Occipital lobe (tissue), 2 donors: Measurements from ENCODE around the gene CLBA1. TPM values are rescaled to one million over a fixed set of nuclear protein-coding genes. Genes with fewer than 3 reads are reported as not detected.

ENCODE experiments used
- DNase-seq: peaks from one replicate; lab custom pipeline; 2025; lab: John Stamatoyannopoulos, UW
- total RNA-seq: library from RNA; depleted of rRNA; stranded (reverse); fragments of >200 nt; gene quantifications from one replicate; pipeline ENCODE4 v1.2.3, GENCODE V29; 2014

Gene CLBA1
- total RNA-seq, 1 donor from 2014 or later, result 10.1 TPM

GRCh38 chr14:105005329-105005928, 19.8 kb downstream of the CLBA1 start:
- DNase-seq, result no peak

DNA sequence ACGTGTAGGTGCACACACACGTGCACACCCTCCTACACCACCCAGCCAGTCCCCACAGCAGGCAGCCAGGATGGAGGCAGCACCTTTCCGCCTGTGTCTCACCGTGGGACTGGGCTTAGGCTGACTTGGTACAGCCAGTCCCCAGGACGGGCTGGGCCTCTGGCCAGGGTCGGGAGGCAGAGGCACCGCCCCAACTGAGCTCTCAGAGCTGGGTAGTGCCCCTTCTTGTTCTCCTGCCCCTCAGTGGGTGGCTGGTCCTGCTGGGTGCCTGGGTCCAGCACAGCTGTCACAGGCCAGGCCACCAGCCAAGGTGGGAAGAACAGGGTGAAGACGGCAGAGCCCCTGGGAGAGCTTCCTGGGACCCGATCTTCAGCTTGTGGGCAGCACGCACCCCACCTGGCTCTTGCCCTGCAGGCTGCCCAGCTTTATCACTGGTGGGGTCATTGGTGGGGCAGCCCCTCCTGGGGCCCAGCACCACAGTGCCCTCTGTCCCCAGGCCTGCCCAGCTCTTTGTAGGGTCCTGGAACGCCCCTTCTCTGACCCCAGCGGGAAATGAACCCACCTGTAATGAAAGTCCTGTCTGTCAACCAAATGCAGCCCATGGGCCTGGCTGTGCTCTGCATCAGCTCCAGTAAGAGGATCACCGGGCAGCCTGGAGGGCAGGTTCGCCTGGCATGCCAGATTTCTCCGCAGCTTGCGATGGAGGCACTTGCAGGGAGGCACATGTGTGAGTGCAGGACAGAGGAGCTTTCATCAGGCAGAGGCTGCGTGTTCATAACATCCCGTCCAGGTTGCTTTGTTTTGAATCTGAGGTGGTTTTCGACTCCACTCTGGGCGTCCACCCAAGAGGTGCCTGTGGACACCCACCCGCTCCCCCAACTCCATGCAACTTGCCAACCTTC, 20.6 kb downstream of the CLBA1 start:
- DNase-seq, result no peak

GRCh38 chr14:105006831-105007592, 21.4 kb downstream of the CLBA1 start:
- no peak for DNase-seq

GRCh38 chr14:105007593-105008264, 22.1 kb downstream of the CLBA1 start:
- DNase-seq, result no peak

- no peak for DNase-seq
Observed at GRCh38 chr14:105010106-105010505, 24.5 kb downstream of the CLBA1 start.

- DNase-seq, result no peak
Observed at GRCh38 chr14:105010891-105011291, 25.3 kb downstream of the CLBA1 start.

DNA sequence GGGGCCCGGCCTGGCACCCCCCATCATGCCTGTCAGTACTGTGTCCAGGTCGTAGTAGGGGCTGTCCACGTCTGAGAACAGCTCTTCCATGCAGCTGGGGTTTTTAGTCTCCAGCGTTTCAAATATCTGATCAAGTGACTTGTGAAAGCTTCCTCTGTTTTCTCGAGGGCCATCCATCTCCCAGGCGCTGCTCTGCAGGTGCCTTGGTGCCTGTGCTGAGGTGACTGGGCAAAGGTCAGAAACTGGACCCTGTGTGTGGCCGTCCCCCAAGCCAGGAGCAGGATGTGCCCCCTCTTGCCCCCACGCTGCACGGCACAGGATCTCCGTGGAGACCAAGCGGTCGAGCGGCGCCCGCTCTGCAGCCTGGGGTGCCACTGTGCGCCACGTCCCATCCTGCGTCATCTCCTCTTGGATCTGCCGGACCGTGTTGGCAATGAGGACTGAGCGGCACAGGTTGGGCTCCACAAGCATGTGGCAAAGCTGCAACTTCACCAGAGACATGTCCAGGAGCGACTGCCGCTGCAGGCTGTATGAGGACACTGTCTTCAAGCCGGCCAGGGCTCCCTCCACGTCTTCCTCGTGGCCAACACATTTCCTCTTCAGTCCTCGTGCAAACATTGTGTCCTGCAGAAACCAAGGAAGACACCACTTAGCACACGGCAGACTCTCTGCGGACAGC, 25.9 kb downstream of the CLBA1 start:
- DNase-seq, result no peak

- DNase-seq, result no peak
Observed at GRCh38 chr14:105012171-105012985, 26.8 kb downstream of the CLBA1 start.

DNA sequence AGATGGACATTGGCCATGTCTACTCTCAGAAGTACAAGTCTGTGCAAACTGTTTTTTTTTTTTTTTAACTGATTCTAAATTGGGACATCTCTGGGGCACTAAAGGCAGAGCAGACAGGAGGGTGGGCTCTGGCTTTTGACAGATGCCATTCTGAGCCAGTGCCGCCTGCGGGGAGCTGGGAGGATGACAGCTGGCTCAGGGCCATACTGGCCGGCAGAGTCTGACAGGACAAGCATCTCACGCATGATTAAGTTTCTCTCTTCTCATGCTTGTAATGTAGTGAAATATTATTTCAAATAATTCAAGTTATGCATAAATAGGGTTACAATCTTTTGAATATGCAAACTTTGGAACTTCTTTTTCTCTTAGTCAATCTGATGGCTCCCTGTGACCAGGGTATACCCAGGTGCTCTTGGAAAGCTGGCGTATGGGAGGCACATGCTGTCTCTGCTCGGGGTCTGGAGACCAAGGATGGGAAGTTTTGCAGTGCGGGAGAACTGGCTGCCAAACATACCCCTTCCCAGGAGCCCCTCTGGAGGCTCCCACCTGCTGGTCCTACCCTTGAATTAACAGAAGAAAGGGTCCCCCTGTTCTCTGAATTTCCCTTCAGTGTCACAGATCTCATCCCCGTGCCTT, 27.7 kb downstream of the CLBA1 start:
- DNase-seq, result no peak

GRCh38 chr14:105014032-105014431, 28.4 kb downstream of the CLBA1 start:
- no peak for DNase-seq

GRCh38 chr14:105014631-105015030, 29.0 kb downstream of the CLBA1 start:
- DNase-seq, result no peak

GRCh38 chr14:105015242-105015641, 29.7 kb downstream of the CLBA1 start:
- no peak for DNase-seq

GRCh38 chr14:105015905-105016304, 30.3 kb downstream of the CLBA1 start:
- no peak for DNase-seq

DNA sequence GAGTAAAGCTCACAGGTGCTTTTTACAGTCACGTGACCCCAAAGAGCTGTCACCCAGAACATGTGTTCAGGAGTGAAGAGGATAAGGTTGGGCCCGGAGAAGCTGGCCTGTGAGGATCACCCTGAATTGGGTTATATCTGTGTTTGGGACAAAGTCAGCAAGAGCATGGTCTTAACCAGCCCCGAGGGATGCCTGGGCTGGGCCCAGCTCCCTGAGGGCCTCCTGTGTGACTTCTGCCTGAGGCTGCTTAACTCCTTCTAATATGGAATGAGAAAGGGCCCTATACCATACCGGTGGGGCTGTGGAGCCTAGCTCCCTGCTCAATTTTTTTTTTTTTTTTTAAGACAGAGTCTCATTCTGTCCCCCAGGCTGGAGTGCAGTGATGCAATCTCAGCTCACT, 32.8 kb downstream of the CLBA1 start:
- DNase-seq, result no peak

- no peak for DNase-seq
Observed at GRCh38 chr14:105019861-105020814, 34.5 kb downstream of the CLBA1 start.

- peak; percentile 98 for DNase-seq
Observed at GRCh38 chr14:105020815-105021655, 35.4 kb downstream of the CLBA1 start, which contains the start of gene CDCA4. Gene CDCA4 (minus strand): TSS chr14:105021083. CDS start chr14:105011929, 9,154 bp downstream.

DNA sequence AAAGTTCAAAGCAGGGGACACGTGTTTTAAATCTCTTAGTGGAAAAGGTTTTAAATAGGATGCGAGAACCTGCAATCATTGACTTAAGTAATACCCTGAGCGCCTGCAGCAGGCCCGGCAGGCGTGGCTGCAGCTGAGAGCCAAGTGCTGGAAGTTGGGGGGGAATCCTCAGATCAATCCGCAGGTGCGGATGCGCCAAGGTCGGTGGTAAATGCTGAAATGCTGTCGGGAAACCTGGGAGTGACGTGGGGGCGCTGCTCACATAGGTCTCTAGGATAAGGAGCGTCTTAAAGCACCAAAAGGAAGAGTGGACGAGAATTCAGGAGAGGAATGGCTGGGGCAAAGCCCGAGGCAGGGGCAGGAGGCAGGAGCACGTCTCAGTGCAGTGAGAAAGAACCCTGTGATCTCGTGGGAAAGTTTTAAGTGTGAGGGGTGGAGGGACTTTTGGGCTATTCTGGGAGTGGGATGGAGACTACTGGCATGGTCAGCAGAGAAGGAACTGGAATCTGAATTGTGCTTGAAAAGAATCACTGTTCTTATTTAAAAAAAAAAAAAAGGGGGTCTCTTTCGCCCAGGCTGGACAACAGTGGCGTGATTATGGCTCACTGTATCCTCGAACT, 36.2 kb downstream of the CLBA1 start:
- no peak for DNase-seq
